ENCODE data around the gene FUT1. TPM values are rescaled to one million over a fixed set of nuclear protein-coding genes. Genes with fewer than 3 reads are reported as not detected.

Gene FUT1
- polyA plus RNA-seq, 4 donors, result 0.67 to 3.5 (median 3.2) TPM

Other genes starting within 250 kb of the FUT1 start
- 1 to 10 TPM in 3 of 4 donors, under 1 TPM in 1; 0.41 to 5.3 (median 2.0) TPM for gene LMTK3, start 240.8 kb downstream of the FUT1 start, polyA plus RNA-seq (ENCODE audit: insufficient read length in 4 of 4)
- under 1 TPM; 0.10 to 0.60 (median 0.39) TPM for gene SULT2B1, start 200.5 kb downstream of the FUT1 start, polyA plus RNA-seq (ENCODE audit: insufficient read length in 4 of 4)
- gene SPACA4, start 145.9 kb downstream of the FUT1 start, polyA plus RNA-seq (ENCODE audit: insufficient read length in 4 of 4), result under 1 TPM in 1 of 4 donors, not detected in 3; 0.15 TPM
- gene FAM83E, start 137.6 kb downstream of the FUT1 start, polyA plus RNA-seq (ENCODE audit: insufficient read length in 4 of 4), result 1 to 10 TPM in 2 of 4 donors, under 1 TPM in 1, not detected in 1; 0.79 to 3.4 (median 1.9) TPM
- 1,000 to 10,000 TPM; 1,033 to 1,349 (median 1,082) TPM for gene RPL18, start 133.5 kb downstream of the FUT1 start, polyA plus RNA-seq (ENCODE audit: insufficient read length in 4 of 4)
- gene SPHK2, start 133.1 kb downstream of the FUT1 start, polyA plus RNA-seq (ENCODE audit: insufficient read length in 4 of 4), result 10 to 100 TPM in 3 of 4 donors, 1 to 10 TPM in 1; 8.4 to 34.8 (median 17.7) TPM
- gene DBP, start 115.3 kb downstream of the FUT1 start, polyA plus RNA-seq (ENCODE audit: insufficient read length in 4 of 4), result 10 to 100 TPM in 3 of 4 donors, 1 to 10 TPM in 1; 9.8 to 17.3 (median 13.9) TPM
- 10 to 100 TPM; 18.2 to 58.7 (median 27.4) TPM for gene CA11, start 106.5 kb downstream of the FUT1 start, polyA plus RNA-seq (ENCODE audit: insufficient read length in 4 of 4)
- gene NTN5, start 79.6 kb downstream of the FUT1 start, polyA plus RNA-seq (ENCODE audit: insufficient read length in 4 of 4), result 1 to 10 TPM in 2 of 4 donors, under 1 TPM in 2; 0.83 to 1.9 (median 1.2) TPM
- 1 to 10 TPM; 1.3 to 4.5 (median 2.5) TPM for gene FUT2, start 56.7 kb downstream of the FUT1 start, polyA plus RNA-seq (ENCODE audit: insufficient read length in 4 of 4)
- gene MAMSTR, start 32.9 kb downstream of the FUT1 start, polyA plus RNA-seq (ENCODE audit: insufficient read length in 4 of 4), result 10 to 100 TPM in 1 of 4 donors, 1 to 10 TPM in 3; 4.5 to 13.3 (median 8.5) TPM
- gene RASIP1, start 12.0 kb downstream of the FUT1 start, polyA plus RNA-seq (ENCODE audit: insufficient read length in 4 of 4), result 10 to 100 TPM; 11.5 to 17.3 (median 13.1) TPM
- gene IZUMO1, start 5.7 kb downstream of the FUT1 start, polyA plus RNA-seq (ENCODE audit: insufficient read length in 4 of 4), result under 1 TPM; 0.08 to 0.53 (median 0.37) TPM
- not detected for gene FGF21, start 2.9 kb upstream of the FUT1 start, polyA plus RNA-seq (ENCODE audit: insufficient read length in 4 of 4)
- 10 to 100 TPM; 19.5 to 58.6 (median 32.0) TPM for gene BCAT2, start 58.4 kb upstream of the FUT1 start, polyA plus RNA-seq (ENCODE audit: insufficient read length in 4 of 4)
- gene HSD17B14, start 83.8 kb upstream of the FUT1 start, polyA plus RNA-seq (ENCODE audit: insufficient read length in 4 of 4), result 10 to 100 TPM in 3 of 4 donors, 1 to 10 TPM in 1; 8.3 to 38.2 (median 26.3) TPM
- gene PLEKHA4, start 116.0 kb upstream of the FUT1 start, polyA plus RNA-seq (ENCODE audit: insufficient read length in 4 of 4), result 10 to 100 TPM; 19.8 to 60.5 (median 27.7) TPM
- 100 to 1,000 TPM in 1 of 4 donors, 10 to 100 TPM in 3; 30.6 to 343 (median 32.6) TPM for gene PPP1R15A, start 119.8 kb upstream of the FUT1 start, polyA plus RNA-seq (ENCODE audit: insufficient read length in 4 of 4)
- gene TULP2, start 146.1 kb upstream of the FUT1 start, polyA plus RNA-seq (ENCODE audit: insufficient read length in 4 of 4), result 1 to 10 TPM in 3 of 4 donors, under 1 TPM in 1; 0.60 to 1.5 (median 1.3) TPM
- 100 to 1,000 TPM; 223 to 314 (median 261) TPM for gene NUCB1, start 147.7 kb upstream of the FUT1 start, polyA plus RNA-seq (ENCODE audit: insufficient read length in 4 of 4)
- 1 to 10 TPM; 1.6 to 8.0 (median 6.5) TPM for gene DHDH, start 181.1 kb upstream of the FUT1 start, polyA plus RNA-seq (ENCODE audit: insufficient read length in 4 of 4)
- gene BAX, start 202.2 kb upstream of the FUT1 start, polyA plus RNA-seq (ENCODE audit: insufficient read length in 4 of 4), result 10 to 100 TPM; 49.6 to 83.8 (median 71.4) TPM
- 1,000 to 10,000 TPM; 1,558 to 2,525 (median 2,184) TPM for gene FTL, start 212.7 kb upstream of the FUT1 start, polyA plus RNA-seq (ENCODE audit: insufficient read length in 4 of 4)
- 10 to 100 TPM; 24.0 to 50.7 (median 39.6) TPM for gene GYS1, start 240.7 kb upstream of the FUT1 start, polyA plus RNA-seq (ENCODE audit: insufficient read length in 4 of 4)
- gene RUVBL2, start 241.2 kb upstream of the FUT1 start, polyA plus RNA-seq (ENCODE audit: insufficient read length in 4 of 4), result 10 to 100 TPM; 51.0 to 91.7 (median 79.3) TPM